Measurements from ENCODE around the gene MAML3.

GRCh38 chr4:140085062-140085622, 68.8 kb downstream of the MAML3 start:
- TF ChIP-seq CTCF (IDR thresholded peaks at IDR 0.05 in 8 of 11, conservative IDR thresholded peaks at IDR 0.05 in 3 of 11) (no peak), POLR2A (IDR thresholded peaks at IDR 0.05) (no peak)

Data from spleen (tissue), 7 donors.